Transverse colon (tissue), 4 donors: Measurements from ENCODE around the gene HOXD1. TPM values are rescaled to one million over a fixed set of nuclear protein-coding genes. Genes with fewer than 3 reads are reported as not detected.

ENCODE experiments used
- DNase-seq: peaks from one replicate; pipeline ENCODE4 v3.0.0-alpha.2; 2019
- H3K27ac ChIP-seq, 4 donors: fragments of 200-600 bp; sonication (generic); 2 replicates each; pipeline ENCODE4 v1.5.1; 2016 to 2018; ENCODE audit warnings: inconsistent platforms in 4 of 4
- H3K27me3 ChIP-seq: fragments of 200-600 bp; sonication (generic); 2 replicates; pipeline ENCODE4 v1.5.1; 2017; ENCODE audit warnings: inconsistent platforms
- H3K36me3 ChIP-seq, 4 donors: fragments of 200-600 bp; sonication (generic); 2 replicates each; pipeline ENCODE4 v1.5.1; 2017 to 2019; ENCODE audit warnings: inconsistent platforms in 4 of 4
- H3K4me1 ChIP-seq, 4 donors: fragments of 200-600 bp; sonication (generic); 2 replicates each; pipeline ENCODE4 v1.5.1; 2017 to 2020; ENCODE audit warnings: inconsistent platforms in 4 of 4
- H3K4me3 ChIP-seq, 4 donors: fragments of 200-600 bp; sonication (generic); 1 replicate in 1 of 4; 2 replicates in 3 of 4; pipeline versions ENCODE4 v1.5.1 to v1.6.1; 2017 to 2019; ENCODE audit warnings: inconsistent platforms in 4 of 4
- H3K9me3 ChIP-seq, 2 donors: fragments of 200-600 bp; sonication (generic); 2 replicates each; pipeline ENCODE4 v1.5.1; 2017 to 2019; ENCODE audit warnings: inconsistent platforms in 2 of 2
- EP300 ChIP-seq: sonication (generic); formaldehyde crosslinking; IDR thresholded peaks from one replicate; pipeline ENCODE4 v1.6.1; 2017; ENCODE audit warnings: antibody characterized with exemption, low read depth
- POLR2A ChIP-seq: fragments of 450-650 bp; IDR thresholded peaks from one replicate; pipeline ENCODE4 v1.6.1; 2016; ENCODE audit warnings: antibody characterized with exemption, mild to moderate bottlenecking, moderate library complexity
- POLR2AphosphoS5 ChIP-seq, 3 donors: sonication (generic); formaldehyde crosslinking; IDR thresholded peaks; one replicate each; pipeline ENCODE4 v1.6.1; 2016; ENCODE audit warnings: antibody characterized with exemption in 3 of 3
- WGBS, 2 donors: methylation state at CpG; one replicate each; pipeline ENCODE4 v1.1.5; 2018; ENCODE audit warnings: low coverage in 1 of 2; 5-methylcytosine and 5-hydroxymethylcytosine counted together
- in situ Hi-C, 4 donors: fragments of 200-750 bp; cut with MboI; loops; one replicate each; pipeline versions ENCODE4 v1.15.0 to v1.15.1; 2017; ENCODE audit warnings: low sequenced_read_pairs in 3 of 4, low pct_ligation_motif_present in 1 of 4, low pct_unique_long_range_greater_than_20kb in 1 of 4
- intact Hi-C: fragments of 100-400 bp; cut with DNase I; formaldehyde crosslinking; loops from one replicate; pipeline ENCODE4 v1.15.1; 2023; ENCODE audit warnings: low total_unique reads
- total RNA-seq, 4 donors: library from RNA; depleted of rRNA; stranded (reverse); fragments of >200 nt; gene quantifications; one replicate each; pipeline ENCODE4 v1.1.0, GENCODE V29; 2016
- TF ChIP-seq, protein P1 (sequence below), 5 experiments: fragments of 200-600 bp in 3 of 5; fragments of 450-650 bp in 2 of 5; sonication (generic) in 3 of 5; IDR thresholded peaks; 1 replicate in 2 of 5; 2 replicates in 3 of 5; pipeline ENCODE4 v1.5.1; 2016 to 2017; ENCODE audit warnings: antibody characterized with exemption in 5 of 5, inconsistent platforms in 3 of 5, mild to moderate bottlenecking in 2 of 5, moderate library complexity in 1 of 5

Gene HOXD1
- total RNA-seq, 4 donors from 2014 or later: 4.1 to 12.9 (median 4.5) TPM

DNA sequence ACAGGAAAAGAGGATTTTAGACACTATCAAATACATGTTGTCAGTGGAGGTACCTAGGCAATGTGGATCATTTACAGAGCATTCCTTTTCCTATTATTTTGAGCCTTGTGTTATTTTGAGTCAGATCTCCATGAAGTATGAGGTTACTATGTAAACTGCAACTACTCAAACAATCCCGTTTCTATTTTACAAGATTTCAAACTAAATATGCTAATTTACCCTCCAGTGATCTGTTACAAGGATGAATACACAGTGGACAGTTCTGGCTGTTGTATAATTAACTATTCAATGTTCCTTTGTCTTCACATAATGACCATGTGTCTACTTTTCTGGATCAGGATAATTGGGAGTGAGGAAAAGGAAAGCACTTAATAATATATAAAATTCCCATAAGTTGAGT is 4.6 kb downstream of the HOXD1 start:
- in situ Hi-C loops (no loop called here), intact Hi-C loops (no loop called here)
- 10% methylated on average over 1 of the region's 1 CpG for WGBS, 2 donors
- no peak overlapping the region for H3K4me3 ChIP-seq
- no peak for DNase-seq
- peaks cover 0 to 29% (median 18%) of the 10 kb centered on the region in 4 donors for H3K4me1 ChIP-seq
- no peaks in the 10 kb centered on the region for H3K36me3 ChIP-seq
- peaks cover 58% of the 10 kb centered on the region for H3K27me3 ChIP-seq
- H3K9me3 ChIP-seq: no peaks in the 10 kb centered on the region
- H3K27ac ChIP-seq: no peak overlapping the region
- TF ChIP-seq EP300 (no peak), POLR2A (no peak), POLR2AphosphoS5 (IDR thresholded peaks at IDR 0.05) (no peak)
- TF ChIP-seq, protein P1, sequence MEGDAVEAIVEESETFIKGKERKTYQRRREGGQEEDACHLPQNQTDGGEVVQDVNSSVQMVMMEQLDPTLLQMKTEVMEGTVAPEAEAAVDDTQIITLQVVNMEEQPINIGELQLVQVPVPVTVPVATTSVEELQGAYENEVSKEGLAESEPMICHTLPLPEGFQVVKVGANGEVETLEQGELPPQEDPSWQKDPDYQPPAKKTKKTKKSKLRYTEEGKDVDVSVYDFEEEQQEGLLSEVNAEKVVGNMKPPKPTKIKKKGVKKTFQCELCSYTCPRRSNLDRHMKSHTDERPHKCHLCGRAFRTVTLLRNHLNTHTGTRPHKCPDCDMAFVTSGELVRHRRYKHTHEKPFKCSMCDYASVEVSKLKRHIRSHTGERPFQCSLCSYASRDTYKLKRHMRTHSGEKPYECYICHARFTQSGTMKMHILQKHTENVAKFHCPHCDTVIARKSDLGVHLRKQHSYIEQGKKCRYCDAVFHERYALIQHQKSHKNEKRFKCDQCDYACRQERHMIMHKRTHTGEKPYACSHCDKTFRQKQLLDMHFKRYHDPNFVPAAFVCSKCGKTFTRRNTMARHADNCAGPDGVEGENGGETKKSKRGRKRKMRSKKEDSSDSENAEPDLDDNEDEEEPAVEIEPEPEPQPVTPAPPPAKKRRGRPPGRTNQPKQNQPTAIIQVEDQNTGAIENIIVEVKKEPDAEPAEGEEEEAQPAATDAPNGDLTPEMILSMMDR (IDR thresholded peaks at IDR 0.05): no peak

DNA sequence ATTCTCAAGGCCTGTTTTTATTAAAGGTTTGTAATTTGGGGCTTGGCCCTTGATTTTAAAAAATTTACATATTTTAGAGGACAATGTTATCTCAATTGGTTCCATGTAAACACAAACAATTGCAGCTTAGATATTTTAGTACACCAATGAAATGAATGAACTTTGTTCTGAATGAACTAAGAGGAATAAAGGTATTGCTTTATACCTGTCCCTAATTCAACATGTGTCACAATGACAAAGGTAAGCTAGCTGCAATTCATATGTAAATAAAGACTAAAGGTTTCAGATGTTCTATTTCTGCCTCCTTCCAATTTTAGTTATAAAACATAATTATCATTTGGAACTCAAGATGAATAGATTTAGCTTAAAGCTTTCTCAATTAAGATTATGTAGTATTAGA is 11.4 kb downstream of the HOXD1 start:
- peaks cover 5% of the 10 kb centered on the region for H3K27me3 ChIP-seq
- intact Hi-C loops (no loop called here), in situ Hi-C loops (no loop called here)
- H3K4me1 ChIP-seq: peaks cover 0 to 4% (median 1%) of the 10 kb centered on the region in 4 donors
- no peak overlapping the region for H3K4me3 ChIP-seq
- no peak for DNase-seq
- H3K9me3 ChIP-seq: no peaks in the 10 kb centered on the region
- H3K36me3 ChIP-seq: no peaks in the 10 kb centered on the region
- H3K27ac ChIP-seq: no peak overlapping the region
- TF ChIP-seq, protein P1 (IDR thresholded peaks at IDR 0.05): no peak
- TF ChIP-seq POLR2AphosphoS5 (IDR thresholded peaks at IDR 0.05): no peak
- no peak for TF ChIP-seq EP300
- no peak for TF ChIP-seq POLR2A

DNA sequence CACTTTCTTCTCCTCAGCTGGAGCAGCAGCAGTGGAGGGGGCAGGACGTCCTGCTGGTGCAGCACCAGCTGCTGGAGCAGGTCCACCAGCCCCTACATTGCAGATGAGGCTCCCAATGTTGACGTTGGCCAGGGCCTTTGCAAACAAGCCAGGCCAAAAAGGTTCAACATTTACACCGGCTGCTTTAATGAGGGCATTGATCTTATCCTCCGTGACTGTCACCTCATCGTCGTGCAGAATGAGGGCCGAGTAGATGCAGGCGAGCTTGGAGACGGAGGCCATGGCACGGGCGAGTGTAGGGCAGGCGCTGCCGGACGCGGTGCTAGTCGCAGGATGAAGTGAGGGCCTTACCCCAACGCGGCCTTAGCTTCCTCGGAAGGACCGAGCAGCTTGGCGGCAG is 12.5 kb downstream of the HOXD1 start:
- H3K4me1 ChIP-seq: peaks cover 0 to 4% (median 1%) of the 10 kb centered on the region in 4 donors
- intact Hi-C loops: no loop called here
- 85 to 88% methylated on average over 11 to 21 of the region's 21 CpGs for WGBS, 2 donors
- no peak for DNase-seq
- no peak overlapping the region for H3K27ac ChIP-seq
- no peak overlapping the region for H3K4me3 ChIP-seq
- in situ Hi-C loops: no loop called here
- no peak for TF ChIP-seq EP300
- TF ChIP-seq POLR2AphosphoS5 (IDR thresholded peaks at IDR 0.05): no peak
- TF ChIP-seq, protein P1 (IDR thresholded peaks at IDR 0.05): no peak
- no peak for TF ChIP-seq POLR2A
- H3K27me3 ChIP-seq: peaks cover 5% of the 10 kb centered on the region
- H3K36me3 ChIP-seq: no peaks in the 10 kb centered on the region
- H3K9me3 ChIP-seq: no peaks in the 10 kb centered on the region

DNA sequence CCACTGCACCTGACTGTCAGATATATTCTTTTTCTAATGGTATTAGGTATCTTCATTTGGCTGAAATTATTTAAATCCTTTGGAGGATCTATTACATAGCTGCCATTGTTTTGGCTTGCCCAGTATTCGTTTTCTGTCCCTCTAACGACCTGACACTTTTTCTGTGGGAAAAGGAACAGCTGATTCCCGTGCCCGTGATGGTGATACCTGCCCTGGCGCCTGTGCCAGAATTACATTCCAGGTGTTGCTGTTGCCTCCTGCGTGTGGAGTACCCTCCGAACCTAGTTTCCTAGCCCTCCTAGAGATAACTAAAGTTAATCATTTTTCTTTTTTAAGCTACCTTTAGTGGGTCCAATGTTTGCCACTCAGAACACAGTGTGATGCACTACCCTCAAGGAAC is 14.0 kb downstream of the HOXD1 start:
- intact Hi-C loops (no loop called here), in situ Hi-C loops (no loop called here)
- no peaks in the 10 kb centered on the region for H3K36me3 ChIP-seq
- no peak overlapping the region for H3K4me3 ChIP-seq
- no peaks in the 10 kb centered on the region for H3K9me3 ChIP-seq
- peaks cover 0 to 4% (median 1%) of the 10 kb centered on the region in 4 donors for H3K4me1 ChIP-seq
- H3K27ac ChIP-seq: no peak overlapping the region
- no peak for DNase-seq
- no peak for TF ChIP-seq EP300
- no peak for TF ChIP-seq POLR2A
- no peak for TF ChIP-seq POLR2AphosphoS5 (IDR thresholded peaks at IDR 0.05)
- TF ChIP-seq, protein P1 (IDR thresholded peaks at IDR 0.05): no peak
- H3K27me3 ChIP-seq: no peaks in the 10 kb centered on the region
- WGBS, 2 donors: 82 to 88% methylated on average over 4 to 7 of the region's 7 CpGs
